ENCODE results near the gene EN2.

DNA sequence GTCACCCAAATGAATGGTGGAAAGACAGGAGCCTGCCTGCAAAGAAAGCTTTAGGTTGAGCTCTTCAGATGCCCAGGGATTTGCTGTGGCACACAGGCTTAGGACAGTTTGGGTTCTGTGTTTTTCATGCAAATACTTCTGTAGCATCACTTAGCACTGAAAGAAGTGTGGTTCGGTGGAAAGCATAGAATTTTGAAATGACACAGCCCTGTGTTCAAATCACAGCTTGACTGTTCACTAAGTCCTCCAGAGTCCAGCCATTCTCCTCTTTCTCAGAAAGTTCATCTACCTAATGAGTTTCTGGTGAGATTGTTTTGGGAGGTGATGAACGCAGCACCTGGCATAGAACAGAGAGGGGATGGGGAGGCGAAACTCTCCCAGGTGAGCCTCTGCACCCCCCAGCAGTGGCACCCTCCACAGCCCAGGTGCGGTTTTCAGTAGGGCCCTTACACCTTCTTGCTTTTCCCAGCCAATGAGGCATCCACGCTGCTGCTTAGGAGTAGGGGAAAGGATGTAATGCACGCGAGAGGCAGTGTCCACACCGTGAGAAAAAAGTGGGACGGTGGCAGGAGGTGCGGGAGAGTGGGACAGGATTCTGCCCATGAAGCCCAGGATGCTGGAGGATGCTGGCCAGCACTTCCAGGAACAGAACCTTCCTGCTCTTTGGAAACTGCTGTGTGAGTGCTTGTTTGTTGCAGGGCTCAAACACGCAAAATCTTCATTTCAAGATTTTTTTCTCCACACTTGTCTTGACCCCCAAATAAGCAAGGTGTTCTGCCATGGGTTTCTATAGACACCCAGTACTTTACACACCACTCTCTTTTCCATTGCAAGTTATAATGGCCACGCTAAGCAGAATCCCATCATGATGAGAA, 11.6 kb downstream of the EN2 start:
- no peak for TF ChIP-seq POLR2A (IDR thresholded peaks at IDR 0.05)
- TF ChIP-seq, protein P1, sequence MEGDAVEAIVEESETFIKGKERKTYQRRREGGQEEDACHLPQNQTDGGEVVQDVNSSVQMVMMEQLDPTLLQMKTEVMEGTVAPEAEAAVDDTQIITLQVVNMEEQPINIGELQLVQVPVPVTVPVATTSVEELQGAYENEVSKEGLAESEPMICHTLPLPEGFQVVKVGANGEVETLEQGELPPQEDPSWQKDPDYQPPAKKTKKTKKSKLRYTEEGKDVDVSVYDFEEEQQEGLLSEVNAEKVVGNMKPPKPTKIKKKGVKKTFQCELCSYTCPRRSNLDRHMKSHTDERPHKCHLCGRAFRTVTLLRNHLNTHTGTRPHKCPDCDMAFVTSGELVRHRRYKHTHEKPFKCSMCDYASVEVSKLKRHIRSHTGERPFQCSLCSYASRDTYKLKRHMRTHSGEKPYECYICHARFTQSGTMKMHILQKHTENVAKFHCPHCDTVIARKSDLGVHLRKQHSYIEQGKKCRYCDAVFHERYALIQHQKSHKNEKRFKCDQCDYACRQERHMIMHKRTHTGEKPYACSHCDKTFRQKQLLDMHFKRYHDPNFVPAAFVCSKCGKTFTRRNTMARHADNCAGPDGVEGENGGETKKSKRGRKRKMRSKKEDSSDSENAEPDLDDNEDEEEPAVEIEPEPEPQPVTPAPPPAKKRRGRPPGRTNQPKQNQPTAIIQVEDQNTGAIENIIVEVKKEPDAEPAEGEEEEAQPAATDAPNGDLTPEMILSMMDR (IDR thresholded peaks at IDR 0.05) = no peak
